GM10266 (cell line): ENCODE measurements around the gene CACNA2D2.

Experiments
- DNase-seq: peaks from one replicate; pipeline ENCODE4 v3.0.0; 2012; ENCODE audit errors: extremely low spot score
- CTCF ChIP-seq: IDR thresholded peaks from 2 replicates; pipeline ENCODE4 v1.5.1; 2012; ENCODE audit warnings: mild to moderate bottlenecking, low read depth; ENCODE audit not compliant: control insufficient read depth, insufficient read depth; ENCODE audit errors: missing control alignments

The CACNA2D2 gene

GRCh38 chr3:50494126-50494525 is 9.3 kb downstream of the CACNA2D2 start:
- no peak for TF ChIP-seq CTCF
- no peak for DNase-seq

GRCh38 chr3:50493623-50494022 is 9.8 kb downstream of the CACNA2D2 start:
- DNase-seq = no peak
- TF ChIP-seq CTCF = no peak

- no peak for DNase-seq
- TF ChIP-seq CTCF = no peak
These were observed 10.3 kb downstream of the CACNA2D2 start for GRCh38 chr3:50493086-50493485.

- TF ChIP-seq CTCF = no peak
- no peak for DNase-seq
These were observed 12.4 kb downstream of the CACNA2D2 start for GRCh38 chr3:50491023-50491422.

GRCh38 chr3:50490424-50490823 is 13.0 kb downstream of the CACNA2D2 start:
- TF ChIP-seq CTCF = no peak

GRCh38 chr3:50487181-50487580 is 16.3 kb downstream of the CACNA2D2 start:
- no peak for DNase-seq
- no peak for TF ChIP-seq CTCF

More at GRCh38 chr3:50490424-50490823, 13.0 kb downstream of the CACNA2D2 start:
- DNase-seq = no peak

- no peak for DNase-seq
- no peak for TF ChIP-seq CTCF
These were observed 17.1 kb downstream of the CACNA2D2 start for GRCh38 chr3:50486219-50486888.
